HEK293 (cell line): ENCODE results near the gene ZNF385D.

Experiments used
- CTCF ChIA-PET: fragments of 350-600 bp; formaldehyde crosslinking; extraction: SDS; loops from one replicate; lab custom pipeline; 2021; ENCODE audit warnings: antibody characterized with exemption; lab: Yijun Ruan, JAX
- POLR2A ChIA-PET: fragments of 300-600 bp; formaldehyde crosslinking; extraction: SDS; loops from one replicate; lab custom pipeline; 2020; ENCODE audit warnings: antibody characterized with exemption, inconsistent platforms; lab: Yijun Ruan, JAX
- H3K27ac ChIP-seq: fragments of 200-500 bp; sonication (Bioruptor generic); 2 replicates; pipeline ENCODE4 v1.5.1; 2014; ENCODE audit warnings: low read depth, low read length, control low read depth, inconsistent platforms; ENCODE audit errors: extremely low read depth
- H3K36me3 ChIP-seq, 2 experiments: fragments of 200-500 bp in 1 of 2; sonication (Bioruptor generic) in 1 of 2; 1 replicate in 1 of 2; 2 replicates in 1 of 2; pipeline ENCODE4 v1.5.1; 2014 to 2017; ENCODE audit warnings: inconsistent platforms in 2 of 2, low read length in 2 of 2; ENCODE audit not compliant: control insufficient read depth in 2 of 2, insufficient read depth in 1 of 2
- H3K4me1 ChIP-seq: fragments of 200-500 bp; sonication (Bioruptor generic); 2 replicates; pipeline ENCODE4 v1.5.1; 2014; ENCODE audit warnings: mild to moderate bottlenecking, low read length, inconsistent platforms; ENCODE audit not compliant: control insufficient read depth, insufficient read depth
- H3K4me3 ChIP-seq: 2 replicates; pipeline ENCODE4 v1.5.1; 2011; ENCODE audit warnings: low read depth, mild to moderate bottlenecking, control low read depth, low read length, moderate library complexity
- H3K9me3 ChIP-seq: fragments of 200-500 bp; sonication (Bioruptor generic); 2 replicates; pipeline ENCODE4 v1.5.1; 2014; ENCODE audit warnings: low read depth, low read length, inconsistent platforms; ENCODE audit not compliant: control insufficient read depth, insufficient read depth
- BCL11A ChIP-seq: fragments of 450-650 bp; formaldehyde crosslinking; IDR thresholded peaks from 2 replicates; pipeline ENCODE4 v1.5.1; 2016; ENCODE audit warnings: low read depth, missing biosample characterization, missing genetic modification characterization
- IKZF3 ChIP-seq: fragments of 450-650 bp; IDR thresholded peaks from 2 replicates; pipeline ENCODE4 v1.5.0; 2018; ENCODE audit warnings: missing biosample characterization, mild to moderate bottlenecking, missing genetic modification characterization, moderate library complexity
- REPIN1 ChIP-seq: fragments of 450-650 bp; formaldehyde crosslinking; IDR thresholded peaks from 2 replicates; pipeline ENCODE4 v1.5.1; 2017; ENCODE audit warnings: missing biosample characterization, missing genetic modification characterization, low read depth
- ZBTB17 ChIP-seq: fragments of 450-650 bp; formaldehyde crosslinking; IDR thresholded peaks from 2 replicates; pipeline ENCODE4 v1.5.1; 2016; ENCODE audit warnings: missing biosample characterization, missing genetic modification characterization
- ZFHX2 ChIP-seq: fragments of 450-650 bp; formaldehyde crosslinking; conservative IDR thresholded peaks from 2 replicates; pipeline ENCODE4 v1.5.1; 2016; ENCODE audit warnings: missing biosample characterization, missing genetic modification characterization
- ZFP69B ChIP-seq: fragments of 450-650 bp; formaldehyde crosslinking; IDR thresholded peaks from 2 replicates; pipeline ENCODE4 v1.5.1; 2016; ENCODE audit warnings: missing biosample characterization, missing genetic modification characterization
- ZNF112 ChIP-seq: fragments of 450-650 bp; formaldehyde crosslinking; IDR thresholded peaks from 2 replicates; pipeline ENCODE4 v1.5.0; 2017; ENCODE audit warnings: missing biosample characterization, missing genetic modification characterization
- ZNF132 ChIP-seq: fragments of 450-650 bp; formaldehyde crosslinking; IDR thresholded peaks from 2 replicates; pipeline ENCODE4 v1.5.1; 2017; ENCODE audit warnings: missing biosample characterization, missing genetic modification characterization, borderline replicate concordance
- ZNF214 ChIP-seq: fragments of 450-650 bp; formaldehyde crosslinking; IDR thresholded peaks from 2 replicates; pipeline ENCODE4 v1.5.1; 2017; ENCODE audit warnings: missing biosample characterization, mild to moderate bottlenecking, missing genetic modification characterization, borderline replicate concordance
- ZNF274 ChIP-seq, 2 experiments: fragments of 200-500 bp in 1 of 2; fragments of 450-650 bp in 1 of 2; sonication (Bioruptor generic) in 1 of 2; formaldehyde crosslinking in 1 of 2; IDR thresholded peaks; 2 replicates each; pipeline versions ENCODE4 v1.5.1 to v1.6.1; 2014 to 2016; ENCODE audit warnings: borderline replicate concordance in 1 of 2, inconsistent platforms in 1 of 2, low read length in 1 of 2, missing biosample characterization in 1 of 2, missing genetic modification characterization in 1 of 2
- ZNF280D ChIP-seq: fragments of 450-650 bp; formaldehyde crosslinking; IDR thresholded peaks from 2 replicates; pipeline ENCODE4 v1.5.1; 2016; ENCODE audit warnings: missing biosample characterization, missing genetic modification characterization
- ZNF341 ChIP-seq: fragments of 450-650 bp; formaldehyde crosslinking; IDR thresholded peaks from 2 replicates; pipeline ENCODE4; 2016; ENCODE audit warnings: low read depth, missing biosample characterization, missing genetic modification characterization
- ZNF394 ChIP-seq: fragments of 450-650 bp; formaldehyde crosslinking; IDR thresholded peaks from 2 replicates; pipeline ENCODE4 v1.5.1; 2016; ENCODE audit warnings: missing biosample characterization, missing genetic modification characterization, mild to moderate bottlenecking, moderate library complexity, borderline replicate concordance
- ZNF433 ChIP-seq: fragments of 450-650 bp; formaldehyde crosslinking; IDR thresholded peaks from 2 replicates; pipeline ENCODE4 v1.5.1; 2016; ENCODE audit warnings: missing biosample characterization, missing genetic modification characterization, low read depth
- ZNF707 ChIP-seq: fragments of 450-650 bp; formaldehyde crosslinking; IDR thresholded peaks from 2 replicates; pipeline ENCODE4 v1.5.1; 2016; ENCODE audit warnings: missing biosample characterization, missing genetic modification characterization
- ZNF768 ChIP-seq: fragments of 450-650 bp; formaldehyde crosslinking; IDR thresholded peaks from 2 replicates; pipeline ENCODE4 v1.5.1; 2018; ENCODE audit warnings: missing biosample characterization, mild to moderate bottlenecking, missing genetic modification characterization
- ZNF843 ChIP-seq: fragments of 450-650 bp; formaldehyde crosslinking; IDR thresholded peaks from 2 replicates; pipeline ENCODE4 v1.5.1; 2016; ENCODE audit warnings: missing biosample characterization, missing genetic modification characterization
- TF ChIP-seq, protein P1 (sequence below): fragments of 450-650 bp; formaldehyde crosslinking; IDR thresholded peaks from 2 replicates; pipeline ENCODE4 v1.5.1; 2016; ENCODE audit warnings: missing biosample characterization, missing genetic modification characterization, borderline replicate concordance

ZNF385D gene

GRCh38 chr3:21620511-21621155, 130.4 kb downstream of the ZNF385D start:
- TF ChIP-seq BCL11A (no peak), ZNF214 (tag by site-specific recombination) (no peak), ZBTB17 (tag by site-specific recombination) (no peak), ZNF394 (no peak), ZNF112 (tag by site-specific recombination) (no peak), IKZF3 (tag by site-specific recombination) (no peak), REPIN1 (tag by site-specific recombination) (no peak), ZNF280D (tag by site-specific recombination) (no peak), ZNF341 (no peak), ZNF132 (no peak), ZFP69B (tag by site-specific recombination) (no peak), ZNF768 (tag by site-specific recombination) (no peak), ZNF274 (IDR thresholded peaks at IDR 0.05; ENCODE audit: low read length) (no peak), ZNF274 (tag by site-specific recombination; IDR thresholded peaks at IDR 0.05; ENCODE audit: borderline replicate concordance) (no peak), ZNF433 (tag by site-specific recombination) (no peak)
- TF ChIP-seq, protein P1, sequence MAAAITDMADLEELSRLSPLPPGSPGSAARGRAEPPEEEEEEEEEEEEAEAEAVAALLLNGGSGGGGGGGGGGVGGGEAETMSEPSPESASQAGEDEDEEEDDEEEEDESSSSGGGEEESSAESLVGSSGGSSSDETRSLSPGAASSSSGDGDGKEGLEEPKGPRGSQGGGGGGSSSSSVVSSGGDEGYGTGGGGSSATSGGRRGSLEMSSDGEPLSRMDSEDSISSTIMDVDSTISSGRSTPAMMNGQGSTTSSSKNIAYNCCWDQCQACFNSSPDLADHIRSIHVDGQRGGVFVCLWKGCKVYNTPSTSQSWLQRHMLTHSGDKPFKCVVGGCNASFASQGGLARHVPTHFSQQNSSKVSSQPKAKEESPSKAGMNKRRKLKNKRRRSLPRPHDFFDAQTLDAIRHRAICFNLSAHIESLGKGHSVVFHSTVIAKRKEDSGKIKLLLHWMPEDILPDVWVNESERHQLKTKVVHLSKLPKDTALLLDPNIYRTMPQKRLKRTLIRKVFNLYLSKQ (tag by site-specific recombination): no peak
- H3K4me3 ChIP-seq: no peak overlapping the region
- CTCF ChIA-PET: interaction anchor here (0.7 kb wide), 1 partner anchor 14 kb away, joined by 3 read pairs; no protein-coding TSS in a partner anchor
- no peaks in the 10 kb centered on the region for H3K9me3 ChIP-seq
- no peaks in the 10 kb centered on the region for H3K36me3 ChIP-seq
- POLR2A ChIA-PET: no interaction called here
- no peaks in the 10 kb centered on the region for H3K4me1 ChIP-seq
- H3K27ac ChIP-seq: no peak overlapping the region

GRCh38 chr3:21618695-21619094, 132.3 kb downstream of the ZNF385D start:
- H3K36me3 ChIP-seq: no peaks in the 10 kb centered on the region
- H3K9me3 ChIP-seq: no peaks in the 10 kb centered on the region
- ChIA-PET POLR2A (no interaction called here), CTCF (no interaction called here)
- H3K4me3 ChIP-seq: no peak overlapping the region
- no peak overlapping the region for H3K27ac ChIP-seq
- TF ChIP-seq ZNF843 (tag by site-specific recombination) (no peak), ZFHX2 (tag by site-specific recombination) (no peak), ZNF707 (no peak)
- H3K4me1 ChIP-seq: no peaks in the 10 kb centered on the region
